Measurements from ENCODE around the gene IGF2R.
"Not testable (repeated sequence)": the region's sequence is repeated elsewhere in the genome, so short reads cannot be mapped to it uniquely, and the experiment has no call there.

The IGF2R gene, protein sequence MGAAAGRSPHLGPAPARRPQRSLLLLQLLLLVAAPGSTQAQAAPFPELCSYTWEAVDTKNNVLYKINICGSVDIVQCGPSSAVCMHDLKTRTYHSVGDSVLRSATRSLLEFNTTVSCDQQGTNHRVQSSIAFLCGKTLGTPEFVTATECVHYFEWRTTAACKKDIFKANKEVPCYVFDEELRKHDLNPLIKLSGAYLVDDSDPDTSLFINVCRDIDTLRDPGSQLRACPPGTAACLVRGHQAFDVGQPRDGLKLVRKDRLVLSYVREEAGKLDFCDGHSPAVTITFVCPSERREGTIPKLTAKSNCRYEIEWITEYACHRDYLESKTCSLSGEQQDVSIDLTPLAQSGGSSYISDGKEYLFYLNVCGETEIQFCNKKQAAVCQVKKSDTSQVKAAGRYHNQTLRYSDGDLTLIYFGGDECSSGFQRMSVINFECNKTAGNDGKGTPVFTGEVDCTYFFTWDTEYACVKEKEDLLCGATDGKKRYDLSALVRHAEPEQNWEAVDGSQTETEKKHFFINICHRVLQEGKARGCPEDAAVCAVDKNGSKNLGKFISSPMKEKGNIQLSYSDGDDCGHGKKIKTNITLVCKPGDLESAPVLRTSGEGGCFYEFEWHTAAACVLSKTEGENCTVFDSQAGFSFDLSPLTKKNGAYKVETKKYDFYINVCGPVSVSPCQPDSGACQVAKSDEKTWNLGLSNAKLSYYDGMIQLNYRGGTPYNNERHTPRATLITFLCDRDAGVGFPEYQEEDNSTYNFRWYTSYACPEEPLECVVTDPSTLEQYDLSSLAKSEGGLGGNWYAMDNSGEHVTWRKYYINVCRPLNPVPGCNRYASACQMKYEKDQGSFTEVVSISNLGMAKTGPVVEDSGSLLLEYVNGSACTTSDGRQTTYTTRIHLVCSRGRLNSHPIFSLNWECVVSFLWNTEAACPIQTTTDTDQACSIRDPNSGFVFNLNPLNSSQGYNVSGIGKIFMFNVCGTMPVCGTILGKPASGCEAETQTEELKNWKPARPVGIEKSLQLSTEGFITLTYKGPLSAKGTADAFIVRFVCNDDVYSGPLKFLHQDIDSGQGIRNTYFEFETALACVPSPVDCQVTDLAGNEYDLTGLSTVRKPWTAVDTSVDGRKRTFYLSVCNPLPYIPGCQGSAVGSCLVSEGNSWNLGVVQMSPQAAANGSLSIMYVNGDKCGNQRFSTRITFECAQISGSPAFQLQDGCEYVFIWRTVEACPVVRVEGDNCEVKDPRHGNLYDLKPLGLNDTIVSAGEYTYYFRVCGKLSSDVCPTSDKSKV (N-terminal part only)

DNA sequence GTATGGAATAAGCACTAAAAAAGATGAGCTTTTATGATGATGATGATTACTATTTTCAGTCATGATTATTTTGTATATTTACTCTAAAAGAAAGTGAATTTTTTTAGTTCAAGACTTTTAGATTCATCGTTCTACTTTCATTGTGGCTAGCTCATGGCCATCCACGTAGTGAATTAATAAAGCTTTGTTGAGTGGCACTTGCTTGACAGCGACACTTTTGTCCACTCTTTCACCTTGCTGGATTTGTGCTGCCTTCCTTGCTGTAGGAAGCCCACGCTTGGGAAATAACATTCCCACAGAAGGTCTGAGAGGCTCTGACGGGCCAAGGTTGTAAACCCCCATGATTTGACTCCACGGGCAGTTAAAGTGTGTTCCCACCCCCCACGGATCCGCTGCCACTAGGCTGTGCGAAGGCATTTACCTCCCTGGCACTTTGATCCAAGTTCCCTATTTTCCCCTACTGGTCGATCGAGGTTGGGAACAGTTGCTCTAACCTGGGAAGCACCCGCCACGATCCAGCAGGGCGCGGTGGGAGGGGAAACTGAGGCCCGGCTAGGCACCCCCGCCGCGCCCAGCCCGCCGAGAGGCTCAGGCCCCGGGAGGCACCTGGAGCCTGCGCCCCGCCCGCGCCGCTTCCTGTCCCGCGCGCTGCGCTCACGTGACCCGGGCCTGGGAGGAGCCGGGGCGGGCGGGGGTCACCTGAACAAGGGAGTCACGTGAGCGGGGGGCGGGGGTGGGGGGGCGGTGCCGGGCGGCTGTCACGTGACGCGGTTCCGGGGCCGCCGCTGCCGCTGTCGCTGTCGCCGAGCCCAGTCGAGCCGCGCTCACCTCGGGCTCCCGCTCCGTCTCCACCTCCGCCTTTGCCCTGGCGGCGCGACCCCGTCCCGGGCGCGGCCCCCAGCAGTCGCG is at the start of gene IGF2R:
Gene IGF2R (plus strand): TSS at position 788 of the 909 bp plus-strand sequence. CDS start 165 bp downstream, outside the sequence.
- peak; percentile 88 to 94 (median 92) for DNase-seq

DNA sequence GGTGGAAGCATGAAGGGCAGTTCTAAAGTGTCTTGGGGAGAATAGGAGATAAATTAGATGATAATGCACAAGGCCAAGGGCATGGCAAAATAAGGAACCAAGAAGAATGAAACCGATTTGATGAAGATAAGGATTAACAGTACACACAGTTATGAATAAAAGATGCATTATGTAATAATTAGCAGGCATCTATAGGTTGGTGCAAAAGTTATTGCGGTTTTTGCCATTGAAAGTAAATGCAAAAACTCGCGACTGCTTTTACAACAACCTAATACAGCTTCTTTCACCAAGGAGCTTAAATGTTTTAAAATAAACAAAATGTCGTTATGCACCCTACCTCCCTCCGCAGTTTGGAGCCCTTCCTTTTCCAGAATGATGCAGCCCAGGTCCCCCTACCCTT is 49.1 kb upstream of the IGF2R start:
- no peak for DNase-seq

DNA sequence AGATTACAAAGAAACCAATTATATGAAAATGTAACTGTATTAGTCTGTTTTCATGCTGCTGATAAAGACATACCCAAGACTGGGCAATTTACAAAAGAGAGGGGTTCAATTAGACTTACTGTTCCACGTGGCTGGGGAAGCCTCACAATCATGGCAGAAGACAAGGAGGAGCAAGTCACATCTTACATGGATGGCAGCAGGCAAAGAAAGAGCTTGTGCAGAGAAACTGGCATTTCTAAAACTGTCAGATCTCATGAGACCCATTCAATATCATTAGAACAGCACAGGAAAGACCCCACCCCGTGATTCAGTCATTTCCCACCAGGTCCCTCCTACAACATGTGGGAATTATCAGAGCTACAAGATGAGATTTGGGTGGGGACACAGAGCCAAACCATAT is 44.7 kb upstream of the IGF2R start:
- not testable (repeated sequence) for DNase-seq

DNA sequence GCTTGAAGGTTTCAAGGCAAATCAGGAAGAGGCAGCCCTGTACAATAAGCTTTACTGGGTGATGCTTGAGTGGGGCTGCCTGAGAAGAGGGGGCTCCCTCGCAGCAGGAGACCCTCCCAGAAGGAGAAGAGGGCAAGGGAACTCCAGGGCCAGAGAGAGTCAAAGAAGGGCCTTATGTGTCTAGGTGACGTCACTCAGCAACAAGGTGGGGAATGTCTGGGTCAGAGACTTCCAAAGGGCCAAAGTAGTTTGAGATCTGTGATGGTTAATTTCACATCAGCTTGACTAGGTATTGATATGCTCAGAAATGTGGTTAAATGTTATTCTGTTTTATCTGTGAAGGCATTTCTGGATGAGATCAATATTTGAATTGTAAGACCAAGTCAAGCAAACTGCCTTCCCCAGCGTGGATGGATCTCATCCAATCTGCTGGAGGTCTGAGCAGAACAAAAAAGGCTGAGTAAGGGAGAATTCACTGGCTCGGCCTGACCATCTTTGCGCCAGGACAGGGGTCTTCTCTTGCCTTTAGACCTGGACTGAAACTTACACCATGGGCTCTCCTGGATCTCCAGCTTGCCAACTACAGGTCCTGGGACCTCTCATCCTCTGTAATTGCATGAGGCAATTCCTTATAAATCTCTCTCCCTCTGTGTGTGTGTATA is 42.2 kb upstream of the IGF2R start:
- no peak for DNase-seq

DNA sequence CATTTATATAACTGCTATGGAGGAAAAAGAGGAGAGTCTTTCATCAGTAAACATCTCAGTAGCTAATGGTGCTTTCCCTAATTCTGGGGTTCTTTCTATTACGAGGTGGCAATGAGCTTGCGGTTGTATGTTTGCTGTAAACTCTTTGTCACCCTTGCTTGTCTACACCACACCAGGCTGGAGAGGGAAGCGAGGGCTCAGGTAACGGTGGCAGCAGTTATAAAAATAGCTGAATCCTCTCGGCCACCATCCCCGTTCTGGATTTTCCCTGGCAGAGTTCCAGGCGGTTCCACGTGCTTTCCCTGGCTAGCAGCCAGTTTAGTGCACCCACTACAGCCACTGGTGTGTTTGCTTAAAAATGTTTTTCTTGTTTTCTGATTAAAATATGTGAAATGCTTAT is 39.1 kb upstream of the IGF2R start:
- DNase-seq: peak in 2 of 6 experiments; percentile 3 to 18

DNA sequence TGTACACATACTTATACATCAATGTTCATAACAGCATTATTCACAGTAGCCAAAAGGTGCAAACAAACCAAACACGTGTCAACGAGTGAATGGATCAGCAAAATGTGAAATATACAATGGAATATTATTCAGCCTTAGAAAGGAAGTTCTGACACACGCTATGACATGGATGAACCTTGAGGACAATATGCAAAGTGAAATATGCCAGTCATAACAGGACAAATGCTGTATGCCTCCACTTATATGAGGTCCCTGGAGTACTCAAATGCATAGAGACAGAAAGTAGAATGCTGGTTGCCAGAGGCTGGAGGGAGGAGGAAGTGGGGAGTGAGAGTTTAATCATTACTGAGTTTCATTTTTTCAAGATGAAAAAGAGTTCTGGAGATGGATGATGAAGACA is 37.8 kb upstream of the IGF2R start:
- no peak for DNase-seq

DNA sequence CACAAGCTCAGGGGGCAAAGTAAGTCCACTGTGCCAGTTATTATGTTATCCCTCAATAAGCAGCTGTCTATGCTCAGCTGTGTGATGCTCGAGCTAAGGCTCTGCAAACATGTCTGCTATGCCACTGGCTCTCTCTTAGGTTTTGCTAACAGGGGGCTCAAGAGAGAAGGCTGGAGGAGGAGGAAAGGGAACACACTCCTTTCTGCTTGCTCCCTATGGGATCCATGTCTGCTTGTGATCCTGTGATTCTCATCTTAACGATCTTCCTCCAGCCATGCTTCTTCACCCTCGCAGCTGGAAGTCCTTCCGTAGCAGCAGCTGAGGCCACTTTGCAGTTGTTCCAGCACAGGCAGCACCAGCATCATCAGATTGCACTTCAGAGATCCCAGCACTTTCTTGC is 37.0 kb upstream of the IGF2R start:
- DNase-seq: no peak

DNA sequence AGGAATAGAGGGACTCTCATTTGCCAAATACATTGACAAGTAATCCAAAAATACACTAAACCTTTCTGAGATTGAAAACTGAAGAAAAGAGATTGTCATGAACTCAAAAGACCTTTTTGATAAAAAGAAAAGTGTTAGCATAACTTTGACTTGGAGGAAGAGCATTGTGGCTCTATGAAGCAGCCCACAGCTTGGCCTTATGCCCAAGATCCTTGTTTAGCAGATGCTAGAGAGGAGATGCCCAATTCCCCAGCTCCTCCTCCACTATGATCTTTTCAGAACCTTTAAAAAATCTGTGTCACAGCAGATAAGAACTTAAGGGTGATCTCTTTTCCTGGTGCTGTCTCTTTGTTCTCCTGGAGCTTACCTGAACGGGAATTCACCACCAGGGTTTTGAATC is 35.8 kb upstream of the IGF2R start:
- no peak for DNase-seq

DNA sequence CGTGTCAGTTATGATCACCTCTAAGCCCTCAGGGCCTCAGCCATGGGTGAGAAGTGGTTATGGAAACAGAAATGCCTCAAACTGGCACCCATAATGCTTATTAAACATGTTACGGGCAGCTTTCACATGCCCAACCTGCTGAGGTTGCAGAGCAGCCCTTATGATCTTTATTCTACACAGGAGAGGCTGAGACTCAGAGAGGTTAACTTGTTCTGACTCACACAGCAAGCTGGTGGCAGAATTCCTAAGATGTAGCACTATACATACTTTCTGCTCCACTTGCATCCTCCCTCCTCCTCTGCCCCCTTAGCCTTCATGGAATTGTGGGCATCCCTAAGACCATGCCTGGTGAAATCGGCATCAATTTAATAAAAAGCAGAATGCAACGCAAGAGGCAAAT is 34.7 kb upstream of the IGF2R start:
- DNase-seq: no peak

DNA sequence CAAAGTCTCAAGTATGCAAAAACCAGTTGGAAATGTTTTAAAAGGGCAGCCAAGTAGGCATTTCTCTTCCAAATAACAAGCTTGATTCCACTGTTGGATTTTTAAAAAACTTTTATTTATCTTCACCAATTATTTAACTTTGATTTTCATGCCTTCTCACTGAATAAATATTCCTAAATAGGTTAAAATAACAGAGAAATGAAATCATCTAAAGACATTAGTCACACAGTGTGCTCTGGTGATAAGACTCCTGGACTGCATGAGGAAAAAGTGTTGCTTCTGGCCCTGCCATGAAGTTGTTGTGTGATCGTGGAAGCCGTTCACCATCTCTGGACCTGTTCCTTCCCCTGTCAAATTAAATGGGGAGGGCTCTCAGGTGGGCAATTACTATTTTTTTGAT is 33.8 kb upstream of the IGF2R start:
- no peak for DNase-seq

DNA sequence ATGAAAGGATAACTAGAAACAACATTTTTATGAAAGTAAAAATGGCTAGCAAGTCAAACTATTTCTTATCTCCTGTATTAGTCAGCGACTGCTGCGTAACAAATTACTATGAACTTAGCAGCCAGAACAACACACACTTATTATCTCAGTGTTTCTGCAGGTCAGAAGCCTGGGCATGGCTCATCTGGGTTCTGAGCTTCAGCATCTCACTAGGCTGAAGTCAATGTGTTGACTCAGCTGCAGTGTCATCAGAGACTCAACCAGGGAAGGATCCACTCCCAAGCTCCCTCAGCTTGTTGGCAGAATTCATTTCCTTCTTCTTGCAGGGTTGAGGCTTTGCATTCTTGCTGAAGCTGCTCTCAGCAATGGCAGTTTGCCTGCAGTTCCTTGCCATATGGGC is 33.2 kb upstream of the IGF2R start:
- no peak for DNase-seq

DNA sequence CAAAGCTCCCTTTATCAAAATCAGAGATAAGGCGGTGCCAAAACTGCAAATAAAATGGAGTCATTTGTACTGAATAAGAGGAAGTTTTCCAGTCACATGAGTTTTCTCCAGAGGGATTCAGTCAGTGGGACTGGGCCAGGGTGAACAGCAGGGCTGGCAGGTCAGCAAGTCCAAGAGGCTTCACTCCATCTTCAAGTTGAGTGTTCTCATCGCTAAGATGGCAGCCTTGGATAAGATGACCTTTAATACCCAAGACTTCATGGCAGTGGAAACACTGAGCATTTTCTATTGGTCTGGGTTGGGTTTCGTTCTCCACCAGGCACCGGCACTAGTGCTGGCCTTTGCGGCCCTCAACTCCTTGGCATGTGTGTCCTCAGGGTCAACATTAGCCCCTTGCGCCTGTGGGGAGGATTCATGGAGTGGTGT is 29.3 kb upstream of the IGF2R start:
- no peak for DNase-seq

DNA sequence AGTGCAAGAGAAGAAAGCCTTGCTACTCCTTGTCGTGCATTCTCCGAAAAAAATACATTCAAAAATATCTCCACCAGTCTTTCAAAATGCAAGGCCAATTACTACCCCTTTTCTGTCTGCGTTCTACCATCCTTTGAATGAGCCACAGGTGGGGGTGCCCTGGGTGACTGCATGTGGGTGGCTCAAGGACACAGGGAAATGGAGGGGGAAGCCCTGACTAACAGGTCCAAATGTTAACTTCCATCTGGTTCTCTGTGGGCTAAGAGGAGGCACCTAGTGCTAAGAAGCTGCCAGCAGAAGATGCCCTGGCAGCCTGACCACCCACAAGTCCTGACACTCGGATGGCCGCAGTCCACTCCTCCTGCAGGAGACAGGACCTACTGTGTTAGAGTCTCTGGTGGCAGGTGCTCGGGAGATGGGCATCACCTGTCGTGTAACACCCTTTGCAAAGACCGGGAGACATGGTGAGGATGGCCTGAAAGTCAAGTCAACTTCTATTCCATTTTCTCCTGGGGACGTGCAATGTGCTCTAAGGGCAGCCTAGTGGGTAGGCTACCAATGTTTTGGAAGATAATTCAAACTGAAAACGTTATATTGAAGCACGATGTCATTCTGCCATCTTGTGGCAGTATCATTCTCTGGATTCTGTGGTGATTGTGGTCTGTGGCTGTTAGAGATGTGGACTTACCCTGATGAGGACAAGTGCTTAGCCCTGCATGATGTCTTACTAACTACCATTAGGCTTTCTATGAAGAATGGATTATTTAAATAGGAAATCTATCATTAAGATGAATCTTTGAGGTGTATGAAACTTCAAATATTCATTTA is 27.4 kb upstream of the IGF2R start:
- peak in 5 of 6 experiments; percentile 2 to 53 (median 18) for DNase-seq

DNA sequence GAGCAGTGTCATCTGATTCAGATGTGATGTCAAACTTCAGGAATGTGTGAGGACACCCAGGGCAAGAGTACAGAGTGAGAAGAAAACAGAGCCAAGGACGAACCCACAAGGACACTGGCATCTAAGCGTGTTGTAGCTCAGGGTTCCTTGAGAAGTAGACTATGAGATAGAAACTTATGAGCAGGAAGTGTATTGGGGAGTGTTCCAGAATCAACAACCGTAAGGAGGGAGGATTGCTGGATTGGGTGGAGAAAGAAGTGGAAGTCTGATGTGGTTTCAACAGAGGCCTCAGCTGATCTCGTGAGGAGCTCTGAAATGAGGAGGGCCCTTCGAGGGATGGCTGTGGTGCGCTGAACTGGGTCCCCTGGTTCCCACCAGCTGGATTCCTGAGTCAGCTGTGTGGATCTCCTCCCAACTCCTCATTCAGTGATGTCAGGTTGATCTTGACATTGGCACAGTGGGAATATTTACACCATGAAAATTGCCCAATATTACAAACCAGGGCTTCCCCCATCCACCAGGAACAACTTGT is 25.7 kb upstream of the IGF2R start:
- no peak for DNase-seq

DNA sequence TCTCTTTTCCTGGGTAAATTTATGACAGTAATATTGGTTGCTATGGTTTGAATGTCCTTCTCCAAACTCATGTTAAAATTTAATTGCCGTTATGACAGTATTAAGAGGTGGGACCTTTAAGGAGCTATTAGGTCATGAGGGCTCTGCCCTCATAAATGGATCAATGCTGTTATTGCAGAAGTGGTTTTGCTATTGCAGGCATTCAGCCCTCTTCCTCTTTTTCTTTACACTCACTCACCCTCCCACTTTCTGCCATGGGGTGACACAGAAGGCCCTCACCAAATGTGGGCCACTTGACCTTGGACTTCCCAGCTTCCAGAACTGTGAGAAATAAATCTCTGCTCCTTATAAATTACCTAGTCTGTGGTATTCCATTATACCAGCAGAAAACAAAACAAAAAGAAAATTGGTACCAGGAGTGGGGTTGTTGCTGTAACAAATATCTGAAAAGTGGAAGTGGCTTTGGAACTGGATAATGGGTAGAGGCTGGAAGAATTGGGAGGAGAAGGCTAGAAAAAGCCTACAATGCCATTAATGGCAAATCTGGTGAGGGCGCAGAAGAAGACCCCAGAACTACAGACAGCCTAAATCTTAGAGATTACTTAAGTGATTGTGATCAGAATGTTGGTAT is 24.8 kb upstream of the IGF2R start:
- no peak for DNase-seq

DNA sequence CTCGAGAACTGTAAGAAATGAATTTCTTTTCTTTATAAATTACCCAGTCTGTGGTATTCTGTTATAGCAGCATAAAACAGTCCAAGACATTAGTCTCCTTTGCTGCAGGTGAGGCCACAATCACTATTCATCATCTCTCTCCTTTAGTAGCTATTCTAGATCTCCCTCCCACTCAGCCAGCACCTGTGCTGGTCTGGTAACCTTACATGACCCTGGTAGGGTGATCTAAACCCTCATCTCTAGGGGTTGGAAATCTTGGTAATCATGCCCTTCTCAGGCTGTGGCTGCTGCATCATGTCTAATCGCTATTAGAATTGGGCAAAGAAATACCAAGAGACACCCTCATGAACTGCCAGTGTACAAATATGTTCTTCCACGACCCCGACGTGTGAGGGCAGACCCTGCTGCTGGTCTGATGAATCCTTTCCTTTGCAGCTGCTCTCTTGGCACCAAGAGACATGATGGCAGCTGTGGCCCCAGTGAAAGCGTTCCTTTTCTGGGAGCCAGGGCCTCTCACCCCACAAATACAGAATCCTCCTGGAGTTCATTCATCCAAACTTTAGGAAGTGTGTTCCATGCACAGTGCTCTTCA is 23.0 kb upstream of the IGF2R start:
- DNase-seq: no peak

DNA sequence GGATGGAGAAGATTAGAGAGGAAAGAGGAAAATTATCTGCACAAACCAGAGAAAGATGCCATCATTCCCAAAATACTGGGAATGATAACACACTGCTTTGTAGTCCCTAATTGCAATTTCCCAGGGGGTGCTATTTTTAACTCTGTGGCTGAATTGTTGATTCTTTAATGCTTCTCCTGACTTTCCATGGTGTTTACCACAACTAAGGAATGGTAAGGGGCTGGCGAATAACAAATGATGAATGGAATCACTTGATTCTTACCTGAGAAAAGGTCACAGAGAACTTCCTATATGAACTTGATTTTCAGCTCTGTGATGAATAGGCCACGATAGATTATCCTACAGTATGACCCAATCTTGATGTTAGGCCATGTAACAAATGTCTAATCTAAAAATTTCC is 22.0 kb upstream of the IGF2R start:
- no peak for DNase-seq

DNA sequence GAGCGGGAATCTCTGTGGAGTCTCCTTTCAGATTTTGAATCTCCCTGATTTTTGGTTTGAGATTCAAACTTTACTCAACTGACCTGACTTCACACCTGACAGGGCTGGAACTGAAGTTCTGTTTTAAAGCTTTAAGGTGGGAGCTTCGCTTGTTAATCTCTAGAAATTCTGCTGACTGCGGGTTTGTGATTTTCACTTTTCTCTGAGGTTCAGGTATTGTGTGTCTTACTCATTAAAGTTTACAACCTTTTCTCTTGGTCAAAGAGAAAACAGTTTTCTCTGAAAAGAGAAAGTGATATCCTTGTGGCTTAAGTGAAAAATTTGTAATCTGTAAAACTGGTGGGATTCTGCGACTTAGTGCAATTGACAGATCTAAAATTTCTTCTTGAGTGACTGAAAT is 20.7 kb upstream of the IGF2R start:
- no peak for DNase-seq

DNA sequence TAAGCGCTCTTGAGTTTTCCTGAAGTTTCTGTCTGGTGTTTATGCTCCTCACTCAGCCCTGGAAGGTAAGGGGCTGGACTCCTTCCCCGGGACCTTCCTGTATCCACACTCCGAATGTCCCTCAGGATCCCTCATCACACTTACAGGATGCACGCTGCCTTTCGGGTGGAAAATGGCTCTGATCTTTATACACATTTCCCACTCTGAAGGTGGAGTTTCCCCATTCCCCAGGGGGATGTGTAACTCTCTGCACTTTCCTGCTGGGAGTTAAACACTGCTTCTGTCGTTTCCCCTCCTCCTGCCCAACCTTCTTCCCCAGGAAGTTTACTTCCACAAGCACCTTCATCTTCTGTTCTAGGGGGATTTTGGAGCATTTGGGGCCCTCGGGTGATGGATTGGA is 17.1 kb upstream of the IGF2R start:
- no peak for DNase-seq
